HG02943 (cell line): ENCODE measurements around the gene ZNF436.

Experiments
- ATAC-seq: cut with Tn5 transposase; IDR thresholded peaks from one replicate; pipeline ENCODE4 v1.9.1; 2021; ENCODE audit warnings: mild to moderate bottlenecking, low read depth, moderate library complexity; ENCODE audit not compliant: unreplicated experiment

Gene ZNF436

DNA sequence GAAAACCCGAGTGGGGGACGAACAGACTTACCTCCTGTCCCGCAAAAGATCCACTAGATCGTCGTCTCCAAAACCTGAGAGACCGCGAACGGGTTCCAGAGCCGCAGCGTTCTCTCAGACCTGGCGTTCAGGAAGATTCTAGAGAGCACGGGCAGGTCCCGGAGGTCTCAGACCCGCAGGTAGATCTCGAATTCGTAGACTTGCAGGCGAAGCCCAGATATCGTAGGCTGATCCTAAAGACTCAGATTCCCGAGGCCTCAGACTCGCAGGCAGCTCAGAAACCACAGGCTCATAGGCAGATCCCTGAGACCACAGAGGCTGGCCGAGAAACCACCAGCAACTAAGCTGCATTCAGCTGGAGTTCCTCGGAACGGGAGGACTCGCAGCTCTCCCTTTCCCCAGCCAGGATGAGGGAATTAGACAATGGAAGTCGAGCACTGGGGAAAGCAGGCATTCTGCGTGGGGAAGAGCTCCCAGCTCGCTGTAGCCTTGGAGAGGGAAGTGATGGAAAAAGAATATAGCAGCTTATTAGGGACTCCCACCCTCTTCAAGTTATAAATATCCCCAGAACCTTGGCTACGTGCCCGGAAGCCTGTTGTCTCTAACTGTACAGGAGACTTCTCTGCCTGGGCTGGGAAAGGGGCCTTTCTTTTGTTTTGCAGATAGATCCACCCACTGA lies at the start of gene ZNF436:
TSS of gene ZNF436 (minus strand) at position 502 of the 679 bp plus-strand sequence. CDS start 1,831 bp downstream, outside the sequence.
- ATAC-seq = no peak

- ATAC-seq = no peak
These were observed 49.5 kb upstream of the ZNF436 start for GRCh38 chr1:23419180-23419579.

DNA sequence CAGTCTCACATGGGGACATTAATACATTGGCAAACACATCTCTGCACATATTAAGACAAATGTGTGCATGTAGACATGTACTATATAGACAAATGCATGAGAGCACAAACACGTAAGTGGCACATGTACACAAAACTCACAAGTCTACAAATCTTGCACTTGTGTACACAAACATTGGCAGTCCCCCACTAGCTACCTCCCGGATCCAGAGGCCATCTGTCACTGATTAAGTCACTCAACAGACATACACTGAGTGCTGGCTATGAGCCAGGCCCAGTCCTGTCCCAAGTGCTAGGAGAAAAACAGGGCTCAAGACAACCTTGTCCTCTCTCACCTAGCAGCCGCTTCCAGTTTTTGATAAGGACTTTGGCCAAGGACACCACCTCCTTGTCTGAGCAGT lies 47.9 kb upstream of the ZNF436 start:
- no peak for ATAC-seq

DNA sequence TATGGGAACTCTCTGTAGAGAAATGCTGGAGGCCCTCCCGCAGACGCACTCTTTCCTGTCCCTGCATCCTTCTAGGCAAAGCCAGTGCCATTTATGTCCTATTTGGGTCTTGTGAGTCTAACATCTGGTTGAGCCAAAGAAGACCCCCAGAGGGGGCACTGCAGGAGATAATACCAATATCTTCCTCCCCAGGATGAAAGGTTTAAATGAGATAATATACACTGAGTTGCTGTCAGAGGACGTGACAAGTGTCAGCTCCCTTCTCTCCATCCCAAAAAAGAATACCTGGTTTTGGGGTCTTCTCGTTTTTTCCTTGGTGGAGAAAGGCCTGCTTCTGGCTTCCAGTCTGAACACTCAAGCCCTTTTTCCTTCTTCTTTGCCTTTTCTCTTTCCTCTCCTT lies 47.3 kb upstream of the ZNF436 start:
- ATAC-seq = no peak

DNA sequence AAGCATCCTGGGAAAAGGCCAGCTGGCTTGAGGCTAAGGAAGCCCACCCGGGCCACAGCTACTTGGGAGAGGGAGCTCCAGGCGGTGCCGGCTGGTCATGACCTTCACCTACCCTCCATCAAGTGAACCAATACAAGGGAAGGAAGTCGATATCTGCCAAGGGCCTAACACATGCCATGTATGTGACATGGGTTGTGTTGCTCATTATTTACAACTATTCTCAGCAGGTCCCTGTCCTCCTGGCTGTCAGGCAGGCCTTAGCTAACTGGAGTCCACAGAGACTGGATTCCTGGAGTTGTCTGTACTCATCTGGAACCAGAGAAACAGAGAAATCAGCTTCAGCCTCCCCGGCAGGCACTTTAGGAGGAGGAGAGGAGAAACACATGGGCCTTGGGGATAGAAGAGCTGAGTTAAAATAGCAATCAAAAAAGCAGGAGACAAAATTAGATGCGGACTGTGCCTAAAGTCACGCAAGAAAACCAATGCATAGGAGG lies 39.2 kb upstream of the ZNF436 start:
- ATAC-seq = no peak

GRCh38 chr1:23407016-23407630 lies 37.5 kb upstream of the ZNF436 start:
- ATAC-seq = no peak

DNA sequence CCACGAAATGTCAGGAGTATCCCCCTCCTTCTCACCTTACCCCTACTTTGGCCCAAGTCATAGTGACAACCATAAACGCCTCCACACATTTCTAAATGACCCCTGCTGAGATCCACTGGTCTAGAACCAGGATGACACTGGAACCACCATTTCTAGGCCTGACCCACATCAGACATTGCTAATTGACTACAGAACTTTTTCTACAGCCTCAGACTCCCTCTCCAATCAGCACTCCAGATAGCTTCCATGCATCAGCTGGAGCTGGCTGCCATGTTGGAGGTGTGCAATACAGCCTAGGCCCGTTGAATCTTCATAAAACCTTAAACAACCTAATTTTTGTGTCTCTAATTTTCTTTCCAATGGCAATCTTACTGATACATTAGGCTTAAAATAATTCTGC lies 36.3 kb upstream of the ZNF436 start:
- no peak for ATAC-seq

DNA sequence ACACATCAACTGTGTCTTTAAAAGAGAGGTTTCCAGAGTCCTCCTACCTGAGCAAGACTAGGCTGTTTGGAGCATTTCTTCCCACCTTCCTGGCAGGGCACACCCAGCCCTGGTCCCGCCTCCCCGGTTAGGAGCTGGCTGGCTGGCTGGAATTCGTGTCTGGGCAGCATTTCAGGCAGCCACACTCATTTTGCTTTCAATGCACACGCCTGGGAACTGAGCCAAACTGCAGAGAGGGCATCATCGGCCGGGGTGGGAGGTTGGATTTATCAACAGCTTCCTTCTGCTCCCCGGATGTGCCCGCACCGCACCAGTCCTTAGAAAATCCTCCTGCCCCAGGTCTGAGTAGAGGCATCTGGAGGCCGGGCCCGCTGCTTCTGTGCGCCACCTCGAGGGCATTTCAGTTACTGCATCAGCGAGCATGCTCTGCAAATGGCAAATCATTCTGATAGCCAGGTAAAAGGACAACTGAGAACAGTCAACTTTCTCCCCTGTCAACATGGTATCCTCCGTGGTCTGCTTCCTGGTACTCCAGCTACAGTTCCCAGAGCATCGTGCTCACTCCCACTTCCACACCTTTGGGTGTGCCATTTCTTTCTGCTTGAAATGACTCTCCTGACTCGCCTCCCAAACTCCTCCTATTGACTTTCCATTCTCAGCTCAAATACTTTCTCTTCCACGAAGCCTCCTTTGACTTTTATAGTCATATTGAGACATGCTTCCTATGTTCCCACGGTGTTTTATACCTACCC lies 34.3 kb upstream of the ZNF436 start:
- no peak for ATAC-seq

DNA sequence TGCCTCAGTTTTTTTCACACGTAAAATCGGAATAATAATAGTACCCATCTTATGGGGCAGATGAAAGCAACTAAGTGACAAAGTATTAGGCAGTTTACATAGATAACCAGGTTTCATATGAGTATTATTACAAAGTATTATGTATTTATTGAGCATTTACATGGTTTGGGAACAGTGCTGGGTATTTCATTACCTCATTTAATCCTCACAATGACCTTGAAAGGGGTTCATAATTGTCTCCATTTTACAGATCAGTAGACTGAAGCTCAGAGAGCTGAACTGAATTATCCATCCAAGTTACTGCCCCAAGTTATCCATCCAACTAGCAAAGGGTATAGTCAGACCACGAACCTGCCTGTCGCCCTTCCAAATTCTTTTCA lies 33.7 kb upstream of the ZNF436 start:
- ATAC-seq = no peak

- no peak for ATAC-seq
These were observed 33.4 kb upstream of the ZNF436 start for GRCh38 chr1:23403038-23403336.

GRCh38 chr1:23402286-23403037 lies 32.8 kb upstream of the ZNF436 start:
- ATAC-seq = no peak

DNA sequence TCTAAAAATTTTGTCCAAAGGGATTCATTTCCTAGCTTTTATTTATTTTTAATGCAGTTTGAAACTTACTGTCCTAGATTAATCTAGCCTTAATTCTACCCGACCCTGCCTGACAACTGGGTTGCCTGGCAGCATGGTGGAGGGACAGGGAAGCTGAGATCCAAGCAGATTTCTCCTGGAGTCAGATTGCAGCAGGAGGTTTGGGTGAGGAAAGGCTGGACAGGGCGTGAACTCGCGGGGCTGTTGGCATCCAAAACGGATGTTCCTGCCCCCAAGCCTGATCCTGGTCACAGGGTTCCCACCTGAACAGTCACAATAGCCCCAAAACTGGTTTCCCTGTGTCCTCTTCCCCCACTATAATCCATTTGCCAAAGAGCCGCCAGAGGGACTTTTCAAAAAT lies 31.7 kb upstream of the ZNF436 start:
- ATAC-seq = no peak

DNA sequence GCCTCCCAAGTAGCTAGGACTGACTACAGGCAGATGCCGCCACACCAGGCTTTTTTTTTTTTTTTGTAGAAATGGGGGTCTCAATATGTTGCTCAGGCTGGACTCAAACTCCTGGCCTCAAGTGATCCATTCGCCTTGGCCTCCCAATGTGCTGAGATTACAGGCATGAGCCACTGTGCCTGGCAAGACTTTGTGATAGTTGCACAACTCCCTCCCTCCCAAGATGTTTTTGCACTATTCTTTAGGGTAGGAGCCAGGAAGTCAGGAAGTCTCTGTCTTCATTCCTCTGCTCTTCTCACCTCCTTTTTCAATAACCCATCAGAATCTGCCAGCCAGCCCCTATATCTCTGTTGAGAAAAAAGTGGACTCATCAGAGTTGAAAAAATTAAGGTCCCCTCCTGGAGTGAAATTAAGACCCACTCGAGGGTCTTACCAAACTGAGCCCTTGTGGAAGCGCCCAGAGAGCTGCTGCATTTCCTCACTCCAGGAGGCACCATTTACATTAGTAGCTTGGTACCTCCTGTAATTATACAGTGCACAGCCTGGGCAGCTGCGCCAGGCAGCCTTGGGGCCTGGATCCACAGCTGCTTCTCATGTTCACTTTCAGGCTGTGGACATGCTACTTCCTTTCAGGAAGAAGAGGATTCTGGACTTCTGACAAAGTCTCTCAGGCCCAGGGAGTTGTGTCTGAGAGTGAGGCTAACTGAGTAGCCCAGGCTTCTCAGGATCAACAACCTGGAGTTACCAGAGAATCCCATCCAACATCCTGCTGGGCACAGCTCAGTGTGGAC lies 30.9 kb upstream of the ZNF436 start:
- ATAC-seq = no peak

GRCh38 chr1:23399229-23399628 lies 29.6 kb upstream of the ZNF436 start:
- ATAC-seq = no peak

- ATAC-seq = no peak
These were observed 28.3 kb upstream of the ZNF436 start for GRCh38 chr1:23397908-23398307.

DNA sequence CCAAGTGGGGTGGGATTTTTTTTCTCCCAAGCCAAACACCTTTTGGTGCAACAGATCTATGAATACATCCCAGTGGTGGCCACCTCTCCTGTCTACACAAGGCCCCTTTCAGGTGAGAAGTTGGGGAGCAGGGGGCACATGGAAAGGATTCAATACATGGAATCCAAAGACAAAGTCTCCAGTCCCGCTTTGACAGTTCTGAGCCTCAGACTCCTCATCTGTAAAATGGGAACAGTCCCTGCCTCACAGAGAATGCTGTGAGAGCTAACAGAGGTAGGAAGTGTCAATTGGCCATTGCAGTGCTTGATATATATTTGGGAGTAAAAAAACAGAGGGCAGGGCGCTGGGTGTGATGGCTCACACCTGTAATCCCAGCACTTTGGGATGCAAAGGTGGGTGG lies 26.7 kb upstream of the ZNF436 start:
- no peak for ATAC-seq

DNA sequence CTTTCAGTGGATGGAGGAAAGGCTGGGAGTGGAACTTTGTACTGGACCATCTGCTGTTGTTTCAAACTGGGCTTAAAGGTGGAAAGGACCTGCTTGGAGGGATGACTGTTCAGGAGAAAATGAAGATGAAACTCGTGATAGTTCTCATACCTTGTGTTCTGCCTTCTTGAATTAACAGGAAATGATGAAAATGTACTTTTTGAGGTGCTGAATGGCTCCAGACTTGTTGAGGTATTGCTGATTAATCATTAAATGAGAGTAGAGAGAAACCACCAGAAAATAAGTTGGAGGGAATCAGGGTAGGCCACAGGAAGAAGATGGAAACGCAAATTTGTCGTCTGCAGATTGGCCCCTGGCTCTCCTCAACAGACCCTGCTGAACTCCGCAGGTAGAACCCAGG lies 26.2 kb upstream of the ZNF436 start:
- no peak for ATAC-seq

- no peak for ATAC-seq
These were observed 25.6 kb upstream of the ZNF436 start for GRCh38 chr1:23395154-23395724.

GRCh38 chr1:23394684-23395083 lies 25.0 kb upstream of the ZNF436 start:
- ATAC-seq = no peak

DNA sequence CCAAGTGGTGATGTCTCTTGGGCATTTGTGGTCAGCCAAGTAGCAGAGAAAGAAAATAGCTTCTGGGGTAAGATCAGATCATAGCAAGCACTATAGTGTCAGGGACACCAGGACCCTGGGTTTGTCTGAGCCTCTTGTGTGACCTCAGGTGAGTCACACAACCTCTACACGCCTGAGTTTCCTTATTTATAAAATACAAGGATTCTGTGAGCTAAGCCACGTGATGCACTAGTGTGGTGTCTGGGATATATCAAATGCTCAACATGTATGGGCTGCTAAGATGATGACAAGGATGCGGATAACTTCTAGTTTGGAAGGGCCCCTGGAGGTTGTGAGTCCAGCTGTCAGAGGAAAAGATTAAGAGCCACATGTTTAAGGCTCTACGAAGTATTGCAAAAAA lies 24.5 kb upstream of the ZNF436 start:
- no peak for ATAC-seq
